GM12875 (cell line): ENCODE results near the gene B4GALT5.
"Not testable (repeated sequence)": the region's sequence is repeated elsewhere in the genome, so short reads cannot be mapped to it uniquely, and the experiment has no call there.

Source experiments
- H3K4me3 ChIP-seq: one replicate; pipeline ENCODE4 v1.5.1; 2011; ENCODE audit warnings: low read depth, low read length, control low read depth
- TF ChIP-seq, protein P1 (sequence below): IDR thresholded peaks from 2 replicates; pipeline ENCODE4 v1.5.1; 2011; ENCODE audit warnings: low read depth, mild to moderate bottlenecking, control low read depth, inconsistent platforms, low read length, moderate library complexity, borderline replicate concordance; ENCODE audit not compliant: insufficient read depth

B4GALT5 gene

GRCh38 chr20:49729780-49730179 is 16.1 kb upstream of the B4GALT5 start:
- H3K4me3 ChIP-seq = no peak overlapping the region
- TF ChIP-seq, protein P1, sequence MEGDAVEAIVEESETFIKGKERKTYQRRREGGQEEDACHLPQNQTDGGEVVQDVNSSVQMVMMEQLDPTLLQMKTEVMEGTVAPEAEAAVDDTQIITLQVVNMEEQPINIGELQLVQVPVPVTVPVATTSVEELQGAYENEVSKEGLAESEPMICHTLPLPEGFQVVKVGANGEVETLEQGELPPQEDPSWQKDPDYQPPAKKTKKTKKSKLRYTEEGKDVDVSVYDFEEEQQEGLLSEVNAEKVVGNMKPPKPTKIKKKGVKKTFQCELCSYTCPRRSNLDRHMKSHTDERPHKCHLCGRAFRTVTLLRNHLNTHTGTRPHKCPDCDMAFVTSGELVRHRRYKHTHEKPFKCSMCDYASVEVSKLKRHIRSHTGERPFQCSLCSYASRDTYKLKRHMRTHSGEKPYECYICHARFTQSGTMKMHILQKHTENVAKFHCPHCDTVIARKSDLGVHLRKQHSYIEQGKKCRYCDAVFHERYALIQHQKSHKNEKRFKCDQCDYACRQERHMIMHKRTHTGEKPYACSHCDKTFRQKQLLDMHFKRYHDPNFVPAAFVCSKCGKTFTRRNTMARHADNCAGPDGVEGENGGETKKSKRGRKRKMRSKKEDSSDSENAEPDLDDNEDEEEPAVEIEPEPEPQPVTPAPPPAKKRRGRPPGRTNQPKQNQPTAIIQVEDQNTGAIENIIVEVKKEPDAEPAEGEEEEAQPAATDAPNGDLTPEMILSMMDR = no peak

DNA sequence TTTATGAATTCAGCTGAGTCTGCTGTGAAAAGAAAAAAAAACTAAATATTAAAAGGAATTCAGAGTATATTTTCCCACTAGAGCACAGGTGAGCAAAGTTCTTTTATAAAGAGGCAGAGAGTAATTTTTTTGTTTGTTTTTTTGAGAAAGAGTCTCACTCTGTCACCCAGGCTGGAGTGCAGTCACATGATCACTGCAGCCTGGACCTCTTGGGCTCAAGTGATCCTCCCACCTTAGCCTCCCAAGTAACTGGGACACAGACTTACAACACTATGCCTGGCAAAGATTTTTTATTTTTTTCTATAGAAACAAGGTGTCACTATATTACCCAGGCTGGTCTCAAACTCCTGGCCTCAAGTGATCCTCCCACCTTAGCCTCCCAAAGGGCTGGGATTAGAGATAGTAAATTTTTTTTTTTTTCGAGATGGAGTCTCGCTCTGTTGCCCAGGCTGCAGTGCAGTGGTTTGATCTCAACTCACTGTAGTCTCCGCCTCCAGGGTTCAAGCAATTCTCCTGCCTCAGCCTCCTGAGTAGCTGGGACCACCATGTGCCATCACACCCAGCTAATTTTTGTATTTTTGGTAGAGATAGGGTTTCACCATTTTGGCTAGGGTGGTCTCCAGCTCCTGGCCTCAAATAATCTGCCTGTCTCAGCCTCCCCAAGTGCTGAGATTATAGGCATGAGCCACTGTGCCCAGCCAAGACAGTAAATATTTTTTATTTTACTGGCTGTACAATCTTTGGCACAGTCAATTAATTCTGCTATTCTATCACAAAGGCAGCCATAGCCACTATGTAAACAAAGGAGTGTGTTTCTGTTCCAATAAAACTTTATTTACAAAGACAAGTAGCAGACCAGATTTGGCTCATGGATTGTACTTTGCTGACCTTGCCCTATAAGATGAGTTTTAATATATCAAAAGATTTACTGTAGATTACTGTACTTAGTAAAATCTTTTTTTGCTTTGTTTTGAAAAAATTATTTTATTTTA is 14.5 kb upstream of the B4GALT5 start:
- no peak overlapping the region for H3K4me3 ChIP-seq
- TF ChIP-seq, protein P1 = no peak

DNA sequence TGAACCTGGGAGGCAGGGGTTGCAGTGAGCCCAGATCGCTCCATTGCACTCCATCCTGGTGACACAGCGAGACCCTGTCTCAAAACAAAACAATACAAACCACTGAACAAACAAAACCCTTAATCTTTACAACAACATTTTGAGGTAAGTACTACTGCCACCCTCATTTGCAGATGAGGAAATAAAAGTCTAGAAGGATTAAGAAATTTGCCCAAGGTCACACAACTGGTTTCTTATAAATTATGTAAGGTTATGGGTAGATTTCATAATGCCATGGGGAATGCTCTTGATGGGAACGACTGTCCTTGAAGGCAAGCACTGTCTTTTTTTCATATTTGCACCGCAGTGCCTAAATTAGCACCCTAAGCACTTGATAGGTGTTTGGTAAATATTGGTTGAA is 13.8 kb upstream of the B4GALT5 start:
- TF ChIP-seq, protein P1 = no peak
- no peak overlapping the region for H3K4me3 ChIP-seq

DNA sequence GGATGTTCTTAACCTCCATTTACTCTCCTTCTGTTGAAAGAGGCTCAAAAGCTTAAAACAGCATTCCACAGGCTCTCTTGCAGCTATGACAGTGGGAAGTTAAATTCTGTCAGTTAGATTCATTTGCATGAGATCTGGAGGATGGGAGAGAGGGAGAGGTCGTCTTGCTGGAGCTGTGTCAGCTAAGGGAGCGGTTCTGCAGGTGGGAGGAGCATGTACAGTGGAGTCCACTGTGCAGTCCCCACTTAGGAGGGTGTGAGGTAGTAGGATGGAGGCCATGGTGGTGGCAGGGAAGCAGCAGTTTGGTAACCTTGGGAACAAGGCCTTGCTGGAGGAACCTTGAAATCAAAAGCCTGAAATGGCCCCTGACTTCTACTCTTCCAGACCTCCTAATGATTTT is 12.0 kb upstream of the B4GALT5 start:
- H3K4me3 ChIP-seq = no peak overlapping the region
- TF ChIP-seq, protein P1 = no peak

GRCh38 chr20:49725224-49725606 is 11.5 kb upstream of the B4GALT5 start:
- H3K4me3 ChIP-seq = not testable (repeated sequence)

GRCh38 chr20:49724408-49725223 is 10.9 kb upstream of the B4GALT5 start:
- H3K4me3 ChIP-seq = no peak overlapping the region
- TF ChIP-seq, protein P1 = no peak

GRCh38 chr20:49723758-49724157 is 10.1 kb upstream of the B4GALT5 start:
- not testable (repeated sequence) for H3K4me3 ChIP-seq

GRCh38 chr20:49721326-49721725 is 7.6 kb upstream of the B4GALT5 start:
- H3K4me3 ChIP-seq = not testable (repeated sequence)
